ENCODE data around the gene NUP205.

- no peak for TF ChIP-seq CTCF (IDR thresholded peaks at IDR 0.05)
- no peak for TF ChIP-seq EP300 (IDR thresholded peaks at IDR 0.05)
- no peak for TF ChIP-seq POLR2A (IDR thresholded peaks at IDR 0.05)
These were observed 135.8 kb downstream of the NUP205 start for GRCh38 chr7:135693558-135693957.
